Ovary (tissue), 9 donors: Measurements from ENCODE around the gene DSCAML1. TPM values are rescaled to one million over a fixed set of nuclear protein-coding genes. Genes with fewer than 3 reads are reported as not detected.

Experiments
- DNase-seq, 5 donors: peaks; one replicate each; pipeline ENCODE4 v3.0.0-alpha.2; 2019 to 2020
- H3K27ac ChIP-seq, 2 donors: fragments of 200-600 bp; one replicate each; pipeline versions ENCODE4 v1.5.1 to v1.8.0; 2019 to 2022
- H3K27me3 ChIP-seq: fragments of 200-600 bp; one replicate; pipeline ENCODE4 v1.8.0; 2022
- H3K36me3 ChIP-seq: fragments of 200-600 bp; sonication (generic); one replicate; pipeline ENCODE4 v1.5.1; 2019
- H3K4me1 ChIP-seq: one replicate; pipeline ENCODE4 v1.8.1; 2013; ENCODE audit warnings: mild to moderate bottlenecking, moderate library complexity; ENCODE audit not compliant: insufficient read depth
- H3K4me3 ChIP-seq: fragments of 200-600 bp; sonication (generic); one replicate; pipeline ENCODE4 v1.5.1; 2017
- H3K9me3 ChIP-seq, 2 donors: fragments of 200-600 bp in 1 of 2; sonication (generic) in 1 of 2; one replicate each; pipeline versions ENCODE4 v1.5.1 to v1.8.1; 2013 to 2019; ENCODE audit warnings: mild to moderate bottlenecking in 1 of 2, moderate library complexity in 1 of 2
- EP300 ChIP-seq: sonication (generic); formaldehyde crosslinking; IDR thresholded peaks from one replicate; pipeline ENCODE4 v1.6.1; 2017; ENCODE audit warnings: antibody characterized with exemption
- POLR2A ChIP-seq: fragments of 450-650 bp; IDR thresholded peaks from one replicate; pipeline ENCODE4 v1.6.1; 2017; ENCODE audit warnings: antibody characterized with exemption, mild to moderate bottlenecking, moderate library complexity
- WGBS, 3 donors: extraction: QIAGEN DNeasy Blood & Tissue Kit in 1 of 3; methylation state at CpG; one replicate each; pipeline versions ENCODE4 v1.1.5 to v1.1.7; 2013 to 2017; 5-methylcytosine and 5-hydroxymethylcytosine counted together
- intact Hi-C, 4 donors: fragments of 100-400 bp; cut with DNase I; formaldehyde crosslinking; loops; one replicate each; pipeline versions ENCODE4 v1.11.0 to v1.15.1; 2022 to 2023
- polyA plus RNA-seq, 2 donors: library from polyadenylated mRNA; stranded (reverse); fragments of 200-250 nt in 1 of 2; fragments of 350-450 nt in 1 of 2; fragmentation: Illumina TruSeq in 1 of 2; extraction: RNeasy Lipid Tissue Mini Kit (QIAGEN cat#74804) in 1 of 2; gene quantifications; one replicate each; pipeline ENCODE4 v1.2.3, GENCODE V29; 2013 to 2014
- total RNA-seq, 7 donors: library from RNA; depleted of rRNA in 2 of 7; stranded (reverse); fragments of >200 nt in 2 of 7; fragmentation: NEBNext Ultra II Directional in 3 of 7; extraction: Animal tissue kit (Norgen Biotek cat#: 25700) in 3 of 7; gene quantifications; one replicate each; pipeline versions ENCODE4 v1.1.0 to v1.2.4, GENCODE V29; 2016 to 2023
- TF ChIP-seq, protein P1 (sequence below), 3 donors: fragments of 450-650 bp in 2 of 3; fragments of 200-600 bp in 1 of 3; IDR thresholded peaks; one replicate each; pipeline versions ENCODE4 v1.5.1 to v1.8.0; 2016 to 2022; ENCODE audit warnings: antibody characterized with exemption in 3 of 3, mild to moderate bottlenecking in 1 of 3
- donor health status: DM: no; HTN: no; CAD: no; lungs with moderate emphysema.
- donor health status: DM: no; HTN: no; CAD: no.
- donor health status: Bipolar disorder and iron deficiency.
- donor health status: DM: yes; HTN: yes; CAD: no.
- donor health status: DM: no; HTN: no; CAD: no.
- donor health status: DM: yes; HTN: yes; CAD: no.

DSCAML1 gene
- total and polyA plus RNA-seq, 9 donors = 0.77 to 16.5 (median 10.6) TPM

DNA sequence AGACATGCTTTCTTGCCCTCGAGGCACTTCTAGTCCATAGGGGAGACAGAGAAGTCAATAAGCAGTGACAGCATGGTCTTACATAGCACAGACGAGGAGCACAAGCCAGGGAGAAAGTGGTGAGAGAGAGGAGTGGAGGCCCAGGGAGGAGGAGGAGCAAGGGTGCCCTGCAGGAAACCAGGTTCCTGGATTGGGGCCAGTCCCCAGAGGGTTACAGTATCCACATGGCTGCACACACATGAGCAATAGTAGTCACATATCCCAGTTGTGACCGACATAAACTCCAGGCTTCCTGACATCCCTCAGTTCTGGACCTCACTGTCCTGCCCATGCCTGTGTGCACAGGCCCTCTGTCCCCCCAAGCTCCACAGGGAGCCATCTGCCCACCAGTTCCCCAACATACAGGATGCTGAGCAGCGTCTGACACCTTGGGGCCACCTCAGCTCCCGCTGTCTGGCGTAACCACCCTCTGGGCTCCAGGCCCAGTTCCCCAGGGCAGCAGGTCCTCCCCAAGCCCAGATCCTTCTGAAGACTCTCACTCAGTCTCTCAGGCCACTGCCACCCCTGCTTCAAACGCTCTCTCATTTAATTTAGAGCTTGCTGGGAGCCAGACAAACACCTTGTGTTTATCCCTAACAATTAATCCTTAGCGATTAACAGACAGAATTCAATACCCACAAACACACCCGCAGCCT is 53.7 kb downstream of the DSCAML1 start:
- Histone ChIP-seq H3K4me1 (no peaks in the 10 kb centered on the region), H3K27ac (no peak overlapping the region), H3K27me3 (no peaks in the 10 kb centered on the region), H3K4me3 (no peak overlapping the region), H3K36me3 (no peaks in the 10 kb centered on the region), H3K9me3 (no peaks in the 10 kb centered on the region)
- TF ChIP-seq EP300 = no peak
- TF ChIP-seq POLR2A = no peak
- TF ChIP-seq, protein P1, sequence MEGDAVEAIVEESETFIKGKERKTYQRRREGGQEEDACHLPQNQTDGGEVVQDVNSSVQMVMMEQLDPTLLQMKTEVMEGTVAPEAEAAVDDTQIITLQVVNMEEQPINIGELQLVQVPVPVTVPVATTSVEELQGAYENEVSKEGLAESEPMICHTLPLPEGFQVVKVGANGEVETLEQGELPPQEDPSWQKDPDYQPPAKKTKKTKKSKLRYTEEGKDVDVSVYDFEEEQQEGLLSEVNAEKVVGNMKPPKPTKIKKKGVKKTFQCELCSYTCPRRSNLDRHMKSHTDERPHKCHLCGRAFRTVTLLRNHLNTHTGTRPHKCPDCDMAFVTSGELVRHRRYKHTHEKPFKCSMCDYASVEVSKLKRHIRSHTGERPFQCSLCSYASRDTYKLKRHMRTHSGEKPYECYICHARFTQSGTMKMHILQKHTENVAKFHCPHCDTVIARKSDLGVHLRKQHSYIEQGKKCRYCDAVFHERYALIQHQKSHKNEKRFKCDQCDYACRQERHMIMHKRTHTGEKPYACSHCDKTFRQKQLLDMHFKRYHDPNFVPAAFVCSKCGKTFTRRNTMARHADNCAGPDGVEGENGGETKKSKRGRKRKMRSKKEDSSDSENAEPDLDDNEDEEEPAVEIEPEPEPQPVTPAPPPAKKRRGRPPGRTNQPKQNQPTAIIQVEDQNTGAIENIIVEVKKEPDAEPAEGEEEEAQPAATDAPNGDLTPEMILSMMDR (IDR thresholded peaks at IDR 0.05) = no peak
- DNase-seq = no peak
- intact Hi-C loops = no loop called here
- WGBS, 3 donors = 83 to 85% (median 84%) methylated on average over 9 of the region's 9 CpGs

DNA sequence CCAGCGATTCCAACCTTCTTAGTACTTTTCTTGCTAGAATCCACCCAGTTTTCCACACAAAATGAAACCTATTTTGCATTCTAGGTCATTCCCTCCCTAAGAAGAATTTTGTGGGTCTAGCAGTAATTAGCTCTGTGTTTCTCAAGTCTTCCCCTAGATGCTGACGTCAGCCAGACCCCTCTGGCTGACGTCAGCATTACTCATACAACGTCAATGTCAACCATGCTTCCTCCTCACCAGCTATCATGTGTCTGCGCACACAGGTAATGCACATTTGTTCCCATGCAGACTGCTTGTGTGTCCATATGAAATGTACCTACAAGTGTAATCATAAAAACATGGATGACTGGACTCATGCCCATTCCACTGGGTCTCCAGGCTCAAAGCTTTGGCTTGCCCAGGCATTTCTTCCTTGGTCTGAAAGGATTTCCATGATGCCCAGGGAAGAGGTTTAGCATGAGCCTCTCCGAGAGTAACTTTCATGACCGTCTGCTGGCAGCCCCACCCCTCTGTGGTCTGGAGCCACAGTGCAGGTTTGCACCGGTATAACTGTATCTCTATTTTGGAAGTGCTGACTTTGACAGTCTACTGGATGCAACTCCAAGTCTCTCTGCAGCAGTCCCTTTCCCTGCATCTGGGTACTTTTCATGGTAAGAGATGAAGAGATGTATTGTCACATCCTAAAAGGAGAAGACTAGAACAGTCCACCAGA is 58.6 kb downstream of the DSCAML1 start:
- no peak for DNase-seq
- no peaks in the 10 kb centered on the region for H3K27me3 ChIP-seq
- TF ChIP-seq EP300 = no peak
- TF ChIP-seq, protein P1 (IDR thresholded peaks at IDR 0.05) = no peak
- TF ChIP-seq POLR2A = no peak
- intact Hi-C loops = no loop called here
- no peaks in the 10 kb centered on the region for H3K9me3 ChIP-seq
- no peak overlapping the region for H3K27ac ChIP-seq
- H3K36me3 ChIP-seq = no peaks in the 10 kb centered on the region
- WGBS, 3 donors = 77 to 83% (median 79%) methylated on average over 8 of the region's 8 CpGs
- H3K4me3 ChIP-seq = no peak overlapping the region
- no peaks in the 10 kb centered on the region for H3K4me1 ChIP-seq

DNA sequence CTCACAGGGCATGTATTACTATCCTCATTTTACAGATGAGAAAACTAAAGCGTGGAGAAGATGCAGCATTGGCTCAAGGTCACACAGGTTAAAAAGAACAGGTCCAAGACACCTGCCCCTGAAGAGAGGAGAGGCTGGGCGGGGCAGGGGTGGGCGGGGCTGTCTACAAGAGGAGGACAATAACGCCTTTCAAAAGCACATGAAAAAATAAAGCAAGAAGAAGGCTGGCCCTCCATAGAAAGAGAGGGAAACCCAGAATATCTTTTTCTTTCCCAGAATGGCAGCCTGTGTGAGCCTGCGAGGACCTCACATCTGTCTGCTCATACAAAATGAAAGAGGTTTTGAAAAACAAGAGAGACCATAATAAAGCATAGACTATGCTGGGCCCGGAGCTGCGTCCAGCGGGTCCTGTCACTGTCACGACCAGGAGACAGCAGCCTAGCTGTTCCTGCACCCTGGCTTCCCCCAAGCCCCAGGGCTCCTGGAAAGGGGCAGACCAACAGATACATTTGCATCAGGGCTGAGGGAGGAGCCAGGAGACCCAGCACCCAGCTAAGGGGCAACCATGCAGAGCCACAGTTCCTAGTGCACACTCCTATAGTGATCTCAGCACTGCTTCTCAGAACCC is 61.6 kb downstream of the DSCAML1 start:
- TF ChIP-seq, protein P1 (IDR thresholded peaks at IDR 0.05) = no peak
- no peak for TF ChIP-seq POLR2A
- no peak for TF ChIP-seq EP300
- Histone ChIP-seq H3K4me3 (no peak overlapping the region), H3K36me3 (no peaks in the 10 kb centered on the region), H3K9me3 (no peaks in the 10 kb centered on the region), H3K27me3 (no peaks in the 10 kb centered on the region), H3K27ac (no peak overlapping the region), H3K4me1 (no peaks in the 10 kb centered on the region)
- 94 to 95% (median 94%) methylated on average over 9 of the region's 9 CpGs for WGBS, 3 donors
- DNase-seq = no peak
- intact Hi-C loops = no loop called here

DNA sequence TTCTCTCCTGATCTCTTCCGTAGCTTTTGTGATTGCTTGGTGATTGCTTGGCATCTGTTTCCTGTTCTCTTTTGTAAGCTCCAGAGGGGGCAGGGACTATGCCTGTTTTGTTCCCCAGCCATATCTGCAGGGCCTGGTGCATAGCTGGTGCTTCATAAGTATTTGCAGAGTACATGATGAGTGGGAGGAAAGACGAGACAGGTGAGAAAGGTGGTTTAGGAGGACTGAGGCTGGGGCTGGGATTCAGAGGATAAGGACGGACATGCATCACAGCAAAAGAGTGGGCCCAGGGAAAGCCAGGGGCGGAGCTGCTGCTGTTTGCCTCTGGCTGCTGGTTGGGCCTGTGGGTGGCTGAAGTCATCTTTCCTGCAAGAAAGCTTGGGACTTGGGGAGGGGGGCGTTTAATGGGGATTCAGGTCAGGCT is 62.4 kb downstream of the DSCAML1 start:
- DNase-seq = no peak
- TF ChIP-seq, protein P1 (IDR thresholded peaks at IDR 0.05) = no peak
- TF ChIP-seq POLR2A (no peak), EP300 (no peak)
- 58 to 71% (median 69%) methylated on average over 5 of the region's 5 CpGs for WGBS, 3 donors
- no peaks in the 10 kb centered on the region for H3K4me1 ChIP-seq
- no peak overlapping the region for H3K4me3 ChIP-seq
- no peaks in the 10 kb centered on the region for H3K36me3 ChIP-seq
- no peak overlapping the region for H3K27ac ChIP-seq
- intact Hi-C loops = no loop called here
- no peaks in the 10 kb centered on the region for H3K9me3 ChIP-seq
- H3K27me3 ChIP-seq = no peaks in the 10 kb centered on the region
